BLaER1 treated with 17β-estradiol and CSF1 and Interleukin-3, amounts not matched to agents 10 nM and 100 nM (cell line): Measurements from ENCODE around the gene EDIL3.

Source experiments
- H3K27ac ChIP-seq, 11 experiments: shearing (Covaris generic); formaldehyde crosslinking; 2 replicates each; pipeline ENCODE4 v1.8.1; 2022
- H3K27me3 ChIP-seq, 11 experiments: shearing (Covaris generic); formaldehyde crosslinking; 2 replicates each; pipeline ENCODE4 v1.8.1; 2022
- H3K36me3 ChIP-seq, 11 experiments: shearing (Covaris generic); formaldehyde crosslinking; 2 replicates each; pipeline ENCODE4 v1.8.1; 2022
- H3K4me1 ChIP-seq, 10 experiments: shearing (Covaris generic); formaldehyde crosslinking; 2 replicates each; pipeline ENCODE4 v1.8.1; 2022
- H3K4me2 ChIP-seq, 11 experiments: shearing (Covaris generic); formaldehyde crosslinking; 2 replicates each; pipeline ENCODE4 v1.8.1; 2022
- H3K4me3 ChIP-seq, 10 experiments: shearing (Covaris generic); formaldehyde crosslinking; 2 replicates each; pipeline ENCODE4 v1.8.1; 2022
- H3K9ac ChIP-seq, 11 experiments: shearing (Covaris generic); formaldehyde crosslinking; 2 replicates each; pipeline ENCODE4 v1.8.1; 2022
- H3K9me3 ChIP-seq, 11 experiments: shearing (Covaris generic); formaldehyde crosslinking; replicated peaks in 1 of 11; 2 replicates each; pipeline ENCODE4 v1.8.1; 2022
- H4K20me1 ChIP-seq, 11 experiments: shearing (Covaris generic); formaldehyde crosslinking; 2 replicates each; pipeline ENCODE4 v1.8.1; 2022
- Cebpa-rat ChIP-seq, 11 experiments: shearing (Covaris generic); IDR thresholded peaks; 2 replicates each; pipeline ENCODE4 v1.8.1; 2022

Gene EDIL3

GRCh38 chr5:84253946-84254345 is 130.7 kb downstream of the EDIL3 start:
- H4K20me1 ChIP-seq = no peaks in the 10 kb centered on the region
- TF ChIP-seq Cebpa-rat (IDR thresholded peaks at IDR 0.05) = no peak

GRCh38 chr5:84251503-84251902 is 133.2 kb downstream of the EDIL3 start:
- Histone ChIP-seq H3K36me3 (no peaks in the 10 kb centered on the region), H3K9me3 (no peaks in the 10 kb centered on the region), H4K20me1 (no peaks in the 10 kb centered on the region), H3K27ac (no peak overlapping the region), H3K9ac (no peak overlapping the region), H3K4me2 (no peak overlapping the region), H3K27me3 (no peaks in the 10 kb centered on the region), H3K4me3 (no peak overlapping the region), H3K4me1 (peaks cover 0 to 15% (median 0%) of the 10 kb centered on the region in 10 experiments; a peak in 4 of 20 replicates)
- no peak for TF ChIP-seq Cebpa-rat (IDR thresholded peaks at IDR 0.05)

More at GRCh38 chr5:84253946-84254345, 130.7 kb downstream of the EDIL3 start:
- no peaks in the 10 kb centered on the region for H3K9me3 ChIP-seq
- H3K4me2 ChIP-seq = peak overlapping the region in 2 of 11 experiments; percentile 53 to 59; a peak in 2 of 22 replicates
- peaks cover 0 to 15% (median 0%) of the 10 kb centered on the region in 10 experiments; a peak in 4 of 20 replicates for H3K4me1 ChIP-seq
- no peaks in the 10 kb centered on the region for H3K27me3 ChIP-seq
- no peak overlapping the region for H3K27ac ChIP-seq
- H3K4me3 ChIP-seq = no peak overlapping the region
- H3K36me3 ChIP-seq = no peaks in the 10 kb centered on the region
- H3K9ac ChIP-seq = no peak overlapping the region

DNA sequence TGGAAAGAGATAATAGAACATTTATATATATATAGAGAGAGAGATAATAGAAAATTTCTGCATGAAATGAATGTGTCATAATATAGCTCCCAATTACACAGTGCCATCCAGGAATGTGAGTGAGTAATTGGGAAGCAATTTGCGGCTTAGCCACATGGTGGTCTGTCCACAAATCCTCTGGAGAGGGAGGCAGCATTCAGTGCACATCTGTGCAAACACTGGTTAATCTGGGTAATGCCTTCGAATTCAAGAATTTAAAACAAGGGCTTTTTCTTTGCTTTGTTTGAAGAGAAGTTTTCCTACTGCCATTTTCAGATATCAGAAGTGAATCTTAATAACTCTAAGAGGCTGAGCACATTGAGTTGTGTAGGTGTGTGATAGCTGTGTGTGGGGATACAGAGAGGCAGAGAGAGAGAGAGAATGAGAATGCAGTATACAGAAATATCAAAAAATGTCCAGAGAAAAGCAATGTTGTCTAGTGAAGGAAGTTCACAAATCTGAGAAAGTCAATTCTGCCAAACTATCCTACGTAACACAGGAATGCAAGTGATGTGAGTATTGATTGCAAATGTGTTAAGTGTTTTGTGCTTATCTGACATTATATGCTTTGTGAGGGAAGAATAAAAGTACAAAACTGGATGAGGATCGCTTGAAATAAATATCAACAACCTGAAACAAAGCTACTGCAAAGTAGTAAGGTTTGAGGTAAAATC is 134.6 kb downstream of the EDIL3 start:
- Histone ChIP-seq H3K4me2 (no peak overlapping the region), H4K20me1 (no peaks in the 10 kb centered on the region), H3K9me3 (no peaks in the 10 kb centered on the region), H3K4me3 (no peak overlapping the region), H3K4me1 (peaks cover 0 to 12% (median 0%) of the 10 kb centered on the region in 10 experiments; a peak in 4 of 20 replicates), H3K36me3 (no peaks in the 10 kb centered on the region), H3K27me3 (no peaks in the 10 kb centered on the region), H3K9ac (no peak overlapping the region), H3K27ac (no peak overlapping the region)
- TF ChIP-seq Cebpa-rat (IDR thresholded peaks at IDR 0.05) = no peak

DNA sequence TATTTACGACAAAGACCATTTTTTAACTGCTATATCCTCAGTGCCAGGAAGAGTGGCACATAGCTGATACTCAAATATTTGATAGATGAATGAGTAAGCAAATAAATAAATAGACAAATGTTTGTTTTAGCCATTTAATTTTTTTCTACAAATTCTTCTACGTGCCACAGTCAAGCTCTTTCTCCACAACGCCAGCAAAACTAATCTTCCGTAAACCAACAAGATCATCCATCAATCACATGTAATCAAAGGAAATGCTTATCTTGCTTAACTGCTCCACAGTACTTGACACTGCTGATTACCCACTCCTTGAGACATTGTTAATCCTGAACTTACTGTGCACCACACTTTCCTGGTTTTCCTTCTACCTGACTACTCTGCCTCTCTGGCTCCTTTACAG is 136.7 kb downstream of the EDIL3 start:
- Histone ChIP-seq H3K27me3 (no peaks in the 10 kb centered on the region), H3K27ac (no peak overlapping the region), H3K4me3 (no peak overlapping the region), H4K20me1 (no peaks in the 10 kb centered on the region), H3K4me2 (no peak overlapping the region), H3K9ac (no peak overlapping the region), H3K9me3 (no peaks in the 10 kb centered on the region), H3K36me3 (no peaks in the 10 kb centered on the region), H3K4me1 (no peaks in the 10 kb centered on the region)
- no peak for TF ChIP-seq Cebpa-rat (IDR thresholded peaks at IDR 0.05)

DNA sequence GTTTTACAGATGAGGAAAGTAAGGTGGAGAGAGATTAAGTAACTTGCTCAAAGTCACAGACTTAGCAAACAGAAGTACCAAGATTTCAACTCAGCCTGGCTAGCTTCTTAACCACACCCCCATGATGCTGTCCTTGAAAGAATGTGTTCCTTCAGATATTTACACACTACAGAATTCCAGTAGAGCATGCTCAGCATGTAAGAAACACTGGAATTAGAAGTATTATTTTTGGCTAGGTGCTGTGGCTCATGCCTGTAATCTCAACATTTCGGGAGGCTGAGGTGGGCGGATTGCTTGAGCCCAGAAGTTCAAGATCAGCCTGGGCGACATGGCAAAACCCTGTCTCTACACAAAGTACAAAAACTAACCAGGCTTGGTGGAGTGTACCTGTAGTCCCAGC is 142.4 kb downstream of the EDIL3 start:
- Histone ChIP-seq H3K36me3 (no peaks in the 10 kb centered on the region), H3K4me3 (no peak overlapping the region), H3K4me1 (no peaks in the 10 kb centered on the region), H3K9me3 (no peaks in the 10 kb centered on the region), H3K9ac (no peak overlapping the region), H3K4me2 (no peak overlapping the region), H4K20me1 (no peaks in the 10 kb centered on the region), H3K27me3 (no peaks in the 10 kb centered on the region), H3K27ac (no peak overlapping the region)
- TF ChIP-seq Cebpa-rat (IDR thresholded peaks at IDR 0.05) = no peak

- no peak overlapping the region for H3K9ac ChIP-seq
- no peak for TF ChIP-seq Cebpa-rat (IDR thresholded peaks at IDR 0.05)
- H3K27ac ChIP-seq = no peak overlapping the region
These were observed 145.2 kb downstream of the EDIL3 start for GRCh38 chr5:84239494-84239893.

GRCh38 chr5:84237126-84237525 is 147.6 kb downstream of the EDIL3 start:
- no peaks in the 10 kb centered on the region for H3K36me3 ChIP-seq
- no peaks in the 10 kb centered on the region for H3K27me3 ChIP-seq
- no peak overlapping the region for H3K9ac ChIP-seq
- no peaks in the 10 kb centered on the region for H3K4me1 ChIP-seq
- H3K4me2 ChIP-seq = no peak overlapping the region
- H3K27ac ChIP-seq = no peak overlapping the region
- TF ChIP-seq Cebpa-rat (IDR thresholded peaks at IDR 0.05) = no peak
- no peaks in the 10 kb centered on the region for H3K9me3 ChIP-seq
- H3K4me3 ChIP-seq = no peak overlapping the region
- no peaks in the 10 kb centered on the region for H4K20me1 ChIP-seq

More at GRCh38 chr5:84239494-84239893, 145.2 kb downstream of the EDIL3 start:
- Histone ChIP-seq H3K4me2 (no peak overlapping the region), H3K9me3 (no peaks in the 10 kb centered on the region), H3K27me3 (no peaks in the 10 kb centered on the region), H3K4me3 (no peak overlapping the region), H3K36me3 (no peaks in the 10 kb centered on the region), H4K20me1 (no peaks in the 10 kb centered on the region), H3K4me1 (no peaks in the 10 kb centered on the region)

DNA sequence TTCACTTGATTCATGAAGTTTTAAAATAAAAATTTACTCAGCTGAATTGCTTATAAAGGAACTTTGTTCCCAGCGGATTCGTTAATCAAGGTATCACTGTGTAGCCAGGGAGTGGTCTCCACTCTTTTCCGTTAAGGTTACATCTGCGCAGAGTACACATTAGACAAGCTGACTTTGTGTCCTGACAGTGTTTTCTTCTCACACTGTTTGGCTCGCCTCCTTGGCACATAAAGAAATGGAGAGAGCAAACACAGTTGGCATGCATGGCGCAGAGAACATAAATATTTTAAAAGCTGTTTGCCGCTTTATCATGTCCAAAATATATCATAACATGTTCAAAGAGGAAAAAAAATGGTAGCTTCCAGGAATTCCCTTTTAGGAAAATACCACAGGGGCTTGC is 153.2 kb downstream of the EDIL3 start:
- Histone ChIP-seq H3K4me1 (peaks cover 0 to 27% (median 0%) of the 10 kb centered on the region in 10 experiments; a peak in 4 of 20 replicates), H4K20me1 (no peaks in the 10 kb centered on the region), H3K9me3 (no peaks in the 10 kb centered on the region), H3K27me3 (no peaks in the 10 kb centered on the region), H3K4me3 (no peak overlapping the region), H3K36me3 (no peaks in the 10 kb centered on the region), H3K9ac (no peak overlapping the region), H3K27ac (no peak overlapping the region), H3K4me2 (no peak overlapping the region; a peak in 1 of 22 replicates)
- no peak for TF ChIP-seq Cebpa-rat (IDR thresholded peaks at IDR 0.05)

GRCh38 chr5:84229045-84229444 is 155.6 kb downstream of the EDIL3 start:
- peak overlapping the region in 2 of 11 experiments; percentile 47 to 53; a peak in 2 of 22 replicates for H3K4me2 ChIP-seq
- TF ChIP-seq Cebpa-rat (IDR thresholded peaks at IDR 0.05) = no peak
- no peak overlapping the region for H3K27ac ChIP-seq
- H3K9me3 ChIP-seq = no peaks in the 10 kb centered on the region
- H3K4me1 ChIP-seq = peaks cover 0 to 27% (median 0%) of the 10 kb centered on the region in 10 experiments; a peak in 4 of 20 replicates
- no peaks in the 10 kb centered on the region for H4K20me1 ChIP-seq
- no peak overlapping the region for H3K4me3 ChIP-seq
- H3K9ac ChIP-seq = no peak overlapping the region
- H3K27me3 ChIP-seq = no peaks in the 10 kb centered on the region
- H3K36me3 ChIP-seq = no peaks in the 10 kb centered on the region

- Histone ChIP-seq H3K27ac (peak overlapping the region in 2 of 11 experiments; percentile 39 to 59; a peak in 3 of 22 replicates), H3K4me2 (peak overlapping the region in 2 of 11 experiments; percentile 47 to 53; a peak in 4 of 22 replicates), H3K36me3 (no peaks in the 10 kb centered on the region), H3K27me3 (no peaks in the 10 kb centered on the region), H3K9me3 (no peaks in the 10 kb centered on the region), H4K20me1 (no peaks in the 10 kb centered on the region), H3K9ac (no peak overlapping the region), H3K4me1 (peaks cover 0 to 27% (median 0%) of the 10 kb centered on the region in 10 experiments; a peak in 4 of 20 replicates), H3K4me3 (no peak overlapping the region)
- no peak for TF ChIP-seq Cebpa-rat (IDR thresholded peaks at IDR 0.05)
These were observed 156.4 kb downstream of the EDIL3 start for GRCh38 chr5:84228266-84228665.
